ENCODE measurements around the gene ZSCAN26.
A peak's percentile ranks its signal among the peaks of the same experiment; 100 is the strongest.
"Not testable (repeated sequence)": the region's sequence is repeated elsewhere in the genome, so short reads cannot be mapped to it uniquely, and the experiment has no call there.

Gene ZSCAN26

DNA sequence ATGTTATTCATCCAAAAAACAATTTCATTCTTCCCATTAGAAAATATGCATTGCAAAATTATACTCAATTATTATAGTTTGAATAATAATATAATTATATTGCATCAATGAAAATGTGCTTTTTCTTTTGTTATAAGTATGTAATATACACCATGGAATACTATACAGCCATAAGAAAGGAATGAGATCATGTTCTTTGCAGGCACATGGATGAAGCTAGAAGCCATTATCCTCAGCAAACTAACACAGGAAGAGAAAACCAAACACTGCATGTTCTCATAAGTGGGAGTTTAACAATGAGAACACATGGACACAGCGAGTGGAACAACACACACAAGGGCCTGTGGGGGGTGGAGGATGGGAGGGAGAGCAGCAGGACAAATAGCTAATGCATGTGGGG is 9.9 kb upstream of the ZSCAN26 start:
- no peak for DNase-seq (ENCODE audit: low read depth)

GRCh38 chr6:28258877-28259777 is 7.8 kb upstream of the ZSCAN26 start, which contains the start of gene NKAPL:
Gene NKAPL, plus strand, starts transcription at chr6:28259297. Its CDS starts 75 bp downstream, at chr6:28259372.
- DNase-seq (ENCODE audit: low read depth): peak; percentile 24

GRCh38 chr6:28263922-28264321 is 3.0 kb upstream of the ZSCAN26 start:
- DNase-seq (ENCODE audit: low read depth): no peak

GRCh38 chr6:28264834-28265401 is 2.0 kb upstream of the ZSCAN26 start:
- no peak for DNase-seq (ENCODE audit: low read depth)

DNA sequence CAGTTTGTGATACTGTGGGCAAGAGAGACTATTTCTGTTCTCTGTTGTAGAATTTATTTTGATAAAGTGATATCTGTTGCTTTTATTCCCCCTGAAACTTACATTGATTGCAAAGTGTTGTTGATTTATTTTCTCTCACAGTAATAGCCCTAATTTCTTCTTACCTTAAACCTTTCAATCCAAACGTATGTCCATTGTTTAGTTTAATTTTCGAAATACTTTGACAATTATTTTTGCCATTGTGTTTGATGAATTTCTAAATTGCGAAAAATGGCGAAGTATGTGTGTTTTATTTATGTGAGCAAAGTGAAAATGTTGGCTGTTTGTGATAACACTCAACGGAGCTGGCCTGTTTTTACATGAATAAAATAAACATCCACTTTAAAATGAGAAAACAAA is 381 bp upstream of the ZSCAN26 start:
- DNase-seq (ENCODE audit: low read depth): no peak

DNA sequence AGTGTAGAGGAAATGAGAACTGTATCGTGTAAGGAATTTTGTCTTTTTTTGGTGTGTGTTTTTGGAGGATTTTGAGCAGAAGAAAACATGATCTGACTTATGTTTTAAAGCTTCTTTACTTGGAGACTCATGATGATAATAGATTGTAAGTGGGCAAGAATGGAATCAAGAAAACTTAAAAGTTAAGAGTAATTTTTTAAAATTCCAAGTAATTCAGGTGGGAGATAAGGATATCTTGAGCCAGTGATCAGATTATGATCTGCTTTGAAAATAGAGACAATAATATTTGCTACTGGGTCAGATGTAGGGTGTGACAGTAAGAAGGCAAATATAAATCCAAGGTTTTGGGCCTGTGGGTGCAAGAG is 734 bp downstream of the ZSCAN26 start:
- no peak for DNase-seq (ENCODE audit: low read depth)

- no peak for DNase-seq (ENCODE audit: low read depth)
These were observed 2.5 kb downstream of the ZSCAN26 start for GRCh38 chr6:28269492-28269891.

- DNase-seq (ENCODE audit: low read depth): no peak
These were observed 7.9 kb downstream of the ZSCAN26 start for GRCh38 chr6:28274888-28275287.

DNA sequence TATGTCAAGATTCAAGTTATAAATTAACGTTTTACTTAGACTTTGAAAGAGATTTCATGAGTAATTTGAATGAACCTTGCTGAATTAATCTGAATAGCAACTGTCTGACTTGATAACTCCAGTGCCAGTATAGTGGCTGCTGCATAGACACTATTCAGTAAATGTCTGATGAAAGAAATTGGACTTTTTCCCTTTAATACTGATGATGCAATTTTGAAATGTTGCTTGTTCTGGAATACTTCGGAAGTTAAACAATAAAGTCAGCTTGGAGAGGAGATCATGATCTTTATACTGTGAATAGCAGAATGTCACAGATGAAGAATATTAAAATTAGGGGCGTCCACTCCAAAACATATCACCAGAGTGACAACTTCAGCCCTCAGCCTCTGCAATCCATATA is 10.8 kb downstream of the ZSCAN26 start:
- no peak for DNase-seq (ENCODE audit: low read depth)

- no peak for DNase-seq (ENCODE audit: low read depth)
These were observed 13.8 kb downstream of the ZSCAN26 start for GRCh38 chr6:28280595-28281287.

GRCh38 chr6:28281288-28282064 is 14.5 kb downstream of the ZSCAN26 start, which contains the start of gene PGBD1:
Gene PGBD1, plus strand, starts transcription at chr6:28281572. Its CDS starts 2,242 bp downstream, at chr6:28283814.
- peak; percentile 9 for DNase-seq (ENCODE audit: low read depth)

- no peak for DNase-seq (ENCODE audit: low read depth)
These were observed 16.0 kb downstream of the ZSCAN26 start for GRCh38 chr6:28282926-28283325.

DNA sequence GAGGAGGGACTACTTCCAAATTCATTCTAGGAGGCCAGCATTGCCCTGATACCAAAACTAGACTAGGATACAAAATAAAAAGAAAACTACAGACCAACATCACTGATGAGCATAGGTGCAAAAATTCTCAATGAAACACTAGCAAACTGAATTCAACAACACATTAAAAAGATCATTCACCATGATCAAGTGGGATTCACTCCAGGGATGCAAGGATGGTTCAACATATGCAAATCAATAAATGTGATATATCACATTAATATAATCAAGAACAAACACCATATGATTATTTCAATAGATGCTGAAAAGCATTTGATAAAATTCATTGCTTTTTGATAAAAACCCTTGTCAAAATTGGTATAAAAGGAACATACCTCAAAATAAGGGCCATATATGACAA is 24.6 kb downstream of the ZSCAN26 start:
- DNase-seq (ENCODE audit: low read depth): no peak

GRCh38 chr6:28295326-28295725 is 28.4 kb downstream of the ZSCAN26 start:
- no peak for DNase-seq (ENCODE audit: low read depth)

- no peak for DNase-seq (ENCODE audit: low read depth)
These were observed 29.6 kb downstream of the ZSCAN26 start for GRCh38 chr6:28296520-28297060.

GRCh38 chr6:28303570-28303969 is 36.6 kb downstream of the ZSCAN26 start:
- no peak for DNase-seq (ENCODE audit: low read depth)

- DNase-seq (ENCODE audit: low read depth): not testable (repeated sequence)
These were observed 39.4 kb downstream of the ZSCAN26 start for GRCh38 chr6:28306363-28306762.

DNA sequence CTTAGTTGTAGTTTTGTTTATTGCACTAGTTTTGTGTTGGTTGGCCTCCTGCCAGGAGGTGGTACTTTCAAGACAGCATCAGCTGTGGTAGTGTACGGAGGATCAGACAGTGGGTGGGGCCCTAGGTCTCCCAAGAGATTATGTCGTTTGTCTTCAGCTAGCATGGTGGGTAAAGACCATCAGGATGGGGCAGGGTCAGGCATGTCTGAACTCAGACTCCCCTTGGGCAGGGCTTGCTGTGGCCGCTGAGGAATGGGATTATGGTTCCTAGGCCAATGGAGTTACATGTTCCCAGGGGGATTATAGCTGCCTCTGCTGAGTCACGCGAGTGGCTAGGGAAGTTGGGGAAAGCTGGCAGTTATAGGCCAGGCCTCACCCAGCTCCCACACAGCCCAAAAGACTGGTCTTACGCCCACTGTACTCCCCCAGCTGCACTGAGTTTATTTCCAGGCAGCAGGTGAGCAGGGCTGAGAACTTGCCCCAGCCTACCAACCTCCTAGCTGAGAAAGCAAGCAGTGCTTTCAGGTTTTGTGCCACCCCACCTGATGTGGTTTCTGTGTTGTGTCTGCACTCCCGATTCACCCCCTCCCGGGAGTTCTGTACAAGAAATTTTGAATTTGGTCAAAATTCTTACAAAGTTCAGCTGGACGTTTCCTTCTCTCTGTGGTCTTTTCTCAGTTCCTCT is 44.3 kb downstream of the ZSCAN26 start:
- no peak for DNase-seq (ENCODE audit: low read depth)

- no peak for DNase-seq (ENCODE audit: low read depth)
These were observed 46.0 kb downstream of the ZSCAN26 start for GRCh38 chr6:28312939-28313338.

GRCh38 chr6:28315628-28316027 is 48.7 kb downstream of the ZSCAN26 start:
- no peak for DNase-seq (ENCODE audit: low read depth)

DNA sequence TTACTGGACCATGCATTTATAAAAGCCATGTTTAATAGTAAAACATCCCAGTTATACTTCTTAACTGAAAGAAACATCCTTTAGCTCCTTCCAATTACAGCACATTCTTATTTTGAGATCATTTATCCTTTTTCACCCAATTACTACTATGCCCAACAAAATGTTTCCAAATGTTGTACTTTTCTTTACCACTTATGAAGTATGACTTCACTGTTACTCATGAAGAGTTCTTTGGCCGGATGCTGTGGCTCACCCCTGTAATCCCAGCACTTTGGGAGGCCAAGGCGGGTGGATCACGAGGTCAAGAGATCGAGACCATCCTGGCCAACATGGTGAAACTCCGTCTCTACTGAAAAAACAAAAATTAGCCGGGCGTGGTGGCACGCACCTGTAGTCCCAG is 50.9 kb downstream of the ZSCAN26 start:
- not testable (repeated sequence) for DNase-seq (ENCODE audit: low read depth)
